ENCODE data around the gene B3GAT1. TPM values are rescaled to one million over a fixed set of nuclear protein-coding genes. Genes with fewer than 3 reads are reported as not detected.
A peak's percentile ranks its signal among the peaks of the same experiment; 100 is the strongest.

Gene B3GAT1
- total RNA-seq, 1 donor from 2014 or later = 5.4 TPM

DNA sequence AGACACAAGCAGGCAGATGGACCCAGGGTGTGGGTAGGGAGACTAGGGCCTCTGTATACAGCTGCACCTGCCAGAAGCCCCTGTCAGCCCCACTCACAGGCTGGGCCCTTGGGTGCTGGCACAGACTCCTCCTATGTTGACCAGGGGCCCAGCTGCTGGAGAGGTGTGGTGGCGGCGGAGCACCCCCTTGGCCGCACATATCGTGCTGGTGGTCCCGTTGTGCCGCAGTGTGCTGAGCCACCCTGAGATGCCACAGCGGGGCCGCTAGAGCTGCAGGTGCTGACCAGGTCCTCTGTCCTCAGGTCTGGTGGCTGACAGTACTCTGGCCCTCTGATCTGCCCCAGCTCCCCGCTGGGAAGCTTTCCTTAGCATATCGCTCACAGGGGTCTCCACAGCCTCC is 30.2 kb upstream of the B3GAT1 start:
- DNase-seq (ENCODE audit: low spot score) (no peak), ATAC-seq (no peak)

DNA sequence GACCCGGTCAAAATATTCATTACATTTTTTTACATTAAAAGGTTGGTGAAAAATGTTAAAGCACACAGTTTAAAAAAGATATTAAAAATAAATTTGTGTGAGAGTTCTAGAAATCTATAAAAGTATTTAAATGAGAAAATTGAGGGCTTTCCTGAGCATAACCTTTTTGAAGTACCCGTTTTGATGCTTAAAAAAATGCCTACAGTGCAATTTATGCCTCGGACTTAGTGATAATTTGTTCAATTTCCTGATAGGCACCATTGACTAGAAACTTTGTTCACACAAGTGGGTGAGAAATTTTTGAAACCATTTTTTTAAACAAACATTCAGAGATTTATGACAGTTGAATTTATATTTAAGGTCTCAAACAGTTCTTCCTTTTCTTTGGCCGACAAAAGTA is 29.7 kb upstream of the B3GAT1 start:
- ATAC-seq = no peak
- DNase-seq (ENCODE audit: low spot score) = no peak

DNA sequence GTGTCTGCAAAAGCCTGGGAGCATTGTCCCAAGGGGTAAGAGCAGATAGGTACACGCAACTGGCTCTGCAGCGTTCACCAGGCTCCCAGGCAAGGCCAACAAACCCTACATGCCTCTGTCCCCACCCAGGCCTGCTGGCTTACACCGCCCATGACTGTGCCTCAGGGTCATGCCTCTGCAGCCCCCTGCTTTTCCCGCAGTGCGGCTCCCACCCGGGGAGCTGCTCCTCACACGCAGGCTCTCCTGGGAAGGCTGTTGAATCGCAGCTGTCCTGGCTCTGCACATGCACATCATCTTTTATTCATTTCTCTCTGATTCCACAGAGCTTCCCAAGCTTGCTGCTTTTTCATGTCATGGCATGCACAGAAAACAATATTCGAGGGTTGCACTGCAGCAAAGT is 29.2 kb upstream of the B3GAT1 start:
- no peak for DNase-seq (ENCODE audit: low spot score)
- no peak for ATAC-seq

DNA sequence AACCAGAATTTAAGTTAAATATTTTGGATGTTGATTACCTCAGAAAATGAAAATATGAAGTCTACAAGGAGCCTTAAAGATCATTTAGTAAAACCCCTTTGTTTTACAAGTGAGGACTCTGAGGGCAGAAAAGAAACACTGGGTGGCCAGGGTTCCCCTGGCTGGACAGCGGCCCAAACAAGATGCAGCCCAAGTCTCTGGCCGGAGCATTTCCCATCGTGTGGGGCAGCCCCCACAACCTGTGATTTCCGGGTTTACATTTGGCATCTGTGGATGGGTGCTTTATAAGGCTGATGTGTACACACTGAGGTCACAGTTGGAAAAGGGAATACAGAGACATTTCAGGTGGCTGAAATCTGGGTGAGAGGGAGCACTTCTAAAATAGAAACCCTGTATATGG is 28.8 kb upstream of the B3GAT1 start:
- ATAC-seq (no peak), DNase-seq (ENCODE audit: low spot score) (no peak)

DNA sequence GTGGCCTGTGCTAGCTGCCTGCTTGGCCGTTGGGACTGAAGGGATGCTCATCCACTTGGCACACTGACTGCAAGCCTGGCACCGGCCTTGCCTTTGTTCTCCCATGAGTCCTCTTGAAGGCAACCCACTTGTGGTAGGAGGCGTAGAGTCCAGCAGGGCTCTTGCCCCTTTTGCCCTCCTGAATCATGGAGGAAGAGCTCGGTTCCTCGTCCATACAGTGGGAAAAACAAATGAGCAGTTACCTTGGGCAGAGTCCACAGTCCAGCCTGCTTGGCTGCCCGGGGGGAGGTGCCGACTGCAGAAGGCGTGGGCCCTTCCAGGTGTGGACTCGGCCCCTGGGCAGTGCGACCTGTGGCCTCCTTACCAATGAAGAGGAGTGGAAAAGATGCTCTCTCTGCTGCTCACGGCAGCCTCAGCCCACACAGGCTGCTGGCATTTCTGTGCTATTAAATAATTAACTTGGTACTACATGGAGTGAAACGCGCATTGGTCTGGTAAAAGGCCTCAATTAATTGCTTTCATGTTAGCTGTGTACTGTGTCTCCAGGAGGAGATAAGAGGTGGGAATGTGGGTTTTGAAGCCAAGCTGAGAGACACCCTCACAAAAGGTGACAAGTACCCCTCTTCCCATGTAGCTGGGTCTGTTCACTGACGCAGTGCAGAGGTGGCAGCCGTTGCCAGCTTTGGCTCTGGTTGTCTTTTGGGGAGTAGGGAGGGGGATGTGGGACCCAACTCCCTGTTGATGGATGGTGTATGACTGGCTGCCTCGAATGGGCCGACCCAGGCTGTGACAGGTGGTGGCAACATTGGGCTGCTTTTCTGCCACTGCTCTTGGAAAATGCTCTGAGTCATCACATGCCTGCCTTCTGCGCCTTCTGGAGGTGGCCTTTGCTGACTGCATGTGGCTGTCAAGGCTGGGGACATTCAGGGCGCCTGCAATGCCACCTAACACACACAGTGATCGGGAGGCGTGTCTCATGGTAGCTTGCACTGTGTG is 26.8 kb upstream of the B3GAT1 start:
- DNase-seq (ENCODE audit: low spot score) (no peak), ATAC-seq (peak; percentile 83)

DNA sequence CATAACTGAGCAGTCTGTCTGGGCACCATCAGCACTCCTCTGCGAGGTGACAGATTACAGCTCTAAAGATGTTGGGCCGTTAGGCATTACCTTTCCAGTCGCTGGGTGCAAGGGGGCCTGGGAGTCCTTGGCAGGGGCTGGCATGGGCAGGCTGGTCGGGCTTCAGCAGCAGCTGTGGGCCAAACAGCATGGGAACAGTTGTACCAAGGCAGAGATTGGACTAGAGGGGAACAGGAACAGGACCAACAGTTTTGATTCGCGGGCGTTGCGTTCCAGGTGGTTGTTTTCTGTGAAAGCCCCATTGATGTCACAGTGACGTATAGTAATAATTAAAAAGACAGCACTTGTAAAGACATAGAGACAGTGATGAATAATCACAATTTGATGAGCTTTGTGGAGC is 25.8 kb upstream of the B3GAT1 start:
- DNase-seq (ENCODE audit: low spot score) (no peak), ATAC-seq (no peak)

DNA sequence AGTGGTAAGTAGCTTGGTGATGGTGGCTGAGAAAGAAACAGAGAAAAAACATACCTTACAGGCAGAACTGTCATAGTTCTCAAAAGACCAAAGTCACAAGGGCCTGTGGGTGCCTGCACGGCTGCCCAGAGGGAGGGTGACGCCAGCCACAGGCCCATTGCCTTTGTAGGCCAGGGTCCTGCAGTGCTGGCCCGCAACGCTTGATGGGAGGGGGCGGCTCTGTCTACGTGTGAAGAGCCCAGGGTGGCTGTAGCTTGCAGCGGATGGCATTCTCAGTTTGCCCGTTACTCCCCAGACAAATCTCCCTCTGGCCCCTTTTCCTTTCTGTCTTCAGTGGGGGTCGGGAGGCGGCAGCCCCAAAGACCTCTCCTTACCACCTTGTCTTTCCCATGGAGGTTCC is 24.7 kb upstream of the B3GAT1 start:
- ATAC-seq (no peak), DNase-seq (ENCODE audit: low spot score) (no peak)

DNA sequence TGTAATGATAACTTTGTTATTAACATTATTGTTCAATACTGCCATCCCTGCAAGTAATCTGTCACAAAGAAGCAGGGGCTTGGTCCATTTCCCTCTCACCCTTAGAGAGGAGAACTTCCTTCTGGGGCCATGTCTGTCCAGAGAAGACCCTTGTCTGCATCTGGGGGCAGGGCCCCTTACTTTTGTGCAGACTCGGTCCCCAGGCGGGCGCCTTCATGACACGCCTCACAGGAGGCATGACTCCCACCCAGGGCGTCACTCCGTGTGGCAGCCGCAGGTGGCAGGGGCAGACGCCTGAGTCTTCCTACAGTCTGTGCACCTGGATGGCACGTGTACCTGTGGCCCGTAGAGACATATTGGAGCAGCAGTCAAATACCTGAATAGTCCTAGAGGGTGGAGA is 21.8 kb upstream of the B3GAT1 start:
- no peak for DNase-seq (ENCODE audit: low spot score)
- no peak for ATAC-seq

DNA sequence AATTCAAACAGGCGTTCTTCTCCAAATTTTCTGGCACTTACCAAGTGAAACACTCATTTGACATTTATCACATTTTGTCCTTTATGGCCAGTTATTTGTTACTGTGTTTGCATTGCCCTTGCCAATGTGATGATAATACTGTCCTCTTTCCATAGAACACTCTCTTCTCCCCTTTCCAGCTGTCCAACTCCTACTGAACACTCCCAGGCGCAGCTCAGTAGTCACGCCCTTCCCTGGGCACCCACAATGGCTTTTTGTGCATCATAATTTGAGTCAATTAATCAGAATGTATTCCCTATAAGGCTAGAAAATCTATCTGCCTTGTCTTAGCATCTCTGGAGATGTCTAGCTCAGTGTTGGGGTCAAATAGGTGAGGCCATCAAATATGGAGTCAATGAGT is 21.2 kb upstream of the B3GAT1 start:
- ATAC-seq = no peak
- DNase-seq (ENCODE audit: low spot score) = no peak

DNA sequence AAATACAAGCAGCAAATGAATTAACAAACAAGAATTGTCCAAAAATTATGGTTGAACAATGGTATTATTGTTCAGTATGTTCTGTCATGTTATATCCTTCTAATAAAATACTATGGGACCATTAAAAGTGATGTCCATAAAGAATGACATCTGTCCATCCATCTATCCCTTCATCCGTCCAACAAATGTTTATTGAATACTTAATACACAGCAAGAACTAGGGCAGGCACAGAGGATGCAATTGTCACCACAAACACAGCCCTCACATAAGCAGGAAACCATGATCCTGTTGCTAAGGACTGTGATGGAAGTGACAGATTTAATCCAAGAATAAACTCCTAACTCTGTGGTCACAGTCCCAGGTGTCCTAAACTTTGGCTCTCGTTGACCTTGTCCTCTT is 20.7 kb upstream of the B3GAT1 start:
- DNase-seq (ENCODE audit: low spot score) = no peak
- ATAC-seq = no peak

DNA sequence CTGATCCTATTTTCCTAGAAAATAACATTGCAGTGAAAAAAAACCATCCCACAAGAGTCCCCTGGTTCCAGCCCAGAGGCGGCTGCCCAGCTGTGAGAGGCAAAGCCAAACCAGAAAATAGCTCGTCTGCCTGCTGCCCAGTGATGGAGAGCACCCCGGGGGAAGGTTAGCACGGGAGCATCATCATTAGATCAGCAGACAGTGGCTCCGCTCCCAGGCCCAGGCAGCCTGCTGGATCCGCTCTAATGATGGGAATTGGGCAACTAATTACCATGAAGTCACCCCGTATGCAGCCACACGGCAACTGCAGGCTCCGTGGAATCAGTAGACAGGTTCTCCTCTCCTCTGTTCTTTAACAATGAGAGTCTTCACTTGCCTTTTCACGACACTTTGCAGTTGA is 17.1 kb upstream of the B3GAT1 start:
- DNase-seq (ENCODE audit: low spot score) (no peak), ATAC-seq (no peak)

DNA sequence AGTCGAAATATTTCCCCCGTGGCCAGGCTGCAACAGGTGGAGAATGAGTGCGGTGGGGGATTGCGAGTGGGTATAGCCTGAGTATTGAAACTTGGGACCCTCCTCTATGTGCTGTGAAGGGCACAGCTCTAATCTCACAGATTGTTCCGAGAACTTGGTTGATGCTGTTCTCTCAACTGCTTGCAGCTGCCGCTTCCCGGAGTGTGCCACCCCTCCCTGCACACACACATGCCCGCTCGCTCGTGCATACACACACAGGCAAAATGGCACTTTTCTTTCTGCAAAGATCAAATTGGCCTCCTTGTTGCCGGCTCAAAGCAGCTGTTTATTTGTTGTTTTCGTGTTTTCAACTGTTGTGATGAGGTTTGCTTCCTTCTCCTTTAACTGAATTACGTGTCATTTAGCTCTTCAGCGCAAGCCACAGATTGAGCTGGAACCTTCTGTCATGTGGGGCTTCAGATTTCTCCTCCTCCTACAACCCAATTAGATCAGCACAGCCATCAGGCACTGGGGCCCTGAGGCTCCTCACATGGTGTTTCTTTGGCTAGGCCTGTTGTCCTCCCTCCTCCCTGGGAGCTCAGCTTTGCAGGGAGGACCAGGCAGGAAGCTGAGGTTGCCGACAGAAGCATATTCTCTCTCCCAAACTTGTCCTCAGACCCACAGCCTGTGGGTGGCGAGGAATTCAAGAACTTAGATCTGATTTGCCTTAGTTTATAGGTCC is 13.9 kb upstream of the B3GAT1 start:
- DNase-seq (ENCODE audit: low spot score) (no peak), ATAC-seq (no peak)

DNA sequence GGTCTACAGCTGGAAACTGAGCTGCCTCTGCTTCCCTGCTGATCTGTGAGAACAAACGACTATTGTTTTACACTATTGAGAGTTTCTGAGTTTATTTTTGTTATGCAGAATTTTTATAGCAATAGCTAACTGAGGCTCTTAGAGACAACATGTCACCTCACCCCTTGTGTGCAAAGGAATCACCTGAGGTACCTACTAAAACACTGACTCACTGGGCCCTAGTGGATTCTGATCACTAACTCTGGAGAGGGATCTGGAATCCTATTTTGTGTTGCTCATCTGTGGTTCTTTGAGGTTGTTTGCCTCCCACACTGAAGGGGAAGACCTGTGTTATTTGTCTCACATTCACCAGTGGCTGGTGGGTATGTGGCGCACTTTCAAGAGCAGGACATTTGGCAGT is 13.4 kb upstream of the B3GAT1 start:
- DNase-seq (ENCODE audit: low spot score) (no peak), ATAC-seq (no peak)

DNA sequence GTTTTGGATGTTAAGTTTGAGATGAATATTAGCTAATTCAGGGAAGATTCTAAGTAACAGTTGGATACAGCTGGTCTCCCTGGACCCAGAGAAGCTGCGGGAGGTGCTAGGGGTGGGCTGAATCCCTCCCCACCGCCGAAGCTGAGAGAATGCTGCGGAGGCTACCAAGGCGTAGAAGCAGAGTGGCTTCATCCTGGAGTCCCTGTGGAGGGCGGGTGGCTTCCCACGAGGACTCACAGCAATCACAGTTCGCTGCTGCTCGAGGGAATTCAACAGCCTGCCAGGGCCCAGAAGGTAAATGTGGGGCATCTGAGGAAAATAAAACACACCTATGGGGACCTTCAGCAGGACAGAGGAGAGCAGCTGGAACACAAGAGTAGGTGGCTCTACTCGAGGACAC is 11.1 kb upstream of the B3GAT1 start:
- ATAC-seq (no peak), DNase-seq (ENCODE audit: low spot score) (no peak)

DNA sequence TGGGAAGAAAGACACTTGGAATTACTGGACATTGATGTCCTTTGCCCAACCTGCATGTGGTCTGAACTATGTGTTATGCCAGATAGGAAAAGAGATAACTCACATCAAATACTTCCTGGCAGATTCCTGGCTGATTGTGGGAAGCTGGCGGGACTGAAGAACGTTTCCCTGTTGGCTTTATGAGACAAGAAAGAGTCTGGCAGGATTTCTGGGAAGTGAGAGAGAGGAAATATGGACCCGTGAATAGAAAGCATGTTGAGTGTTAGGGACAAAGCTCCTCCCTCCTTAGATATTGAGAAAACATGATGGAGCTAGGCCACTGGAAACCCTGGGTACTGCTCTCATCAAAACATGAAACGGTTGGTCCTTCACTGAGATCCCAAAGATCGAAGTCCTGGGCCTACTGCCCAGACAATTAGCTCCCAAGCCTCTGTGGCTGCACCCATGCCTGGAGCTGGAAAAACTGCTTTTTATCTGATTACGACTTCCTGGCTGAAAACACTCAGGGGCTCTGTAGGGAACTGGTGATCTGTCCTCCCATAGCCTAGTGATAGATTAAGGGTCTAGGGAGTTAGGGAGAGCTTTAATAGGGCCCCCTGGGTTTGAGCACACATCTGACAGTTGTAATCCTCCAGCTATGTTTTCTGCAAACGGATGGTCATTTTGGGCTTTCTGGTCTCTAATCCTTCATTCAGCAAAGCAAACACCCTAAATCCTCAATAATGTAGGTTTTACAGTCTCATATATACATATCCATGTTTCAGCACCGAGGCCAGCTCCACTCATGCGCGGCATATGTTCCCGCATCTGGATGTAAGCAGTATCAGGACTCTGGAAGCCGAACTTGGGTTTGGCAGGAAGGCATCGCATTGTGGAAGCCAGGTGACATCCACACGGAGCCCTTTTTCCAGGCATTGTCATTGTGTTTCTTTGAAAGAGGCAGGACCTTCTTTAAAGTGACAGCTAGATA is 6.1 kb upstream of the B3GAT1 start:
- no peak for ATAC-seq
- no peak for DNase-seq (ENCODE audit: low spot score)

DNA sequence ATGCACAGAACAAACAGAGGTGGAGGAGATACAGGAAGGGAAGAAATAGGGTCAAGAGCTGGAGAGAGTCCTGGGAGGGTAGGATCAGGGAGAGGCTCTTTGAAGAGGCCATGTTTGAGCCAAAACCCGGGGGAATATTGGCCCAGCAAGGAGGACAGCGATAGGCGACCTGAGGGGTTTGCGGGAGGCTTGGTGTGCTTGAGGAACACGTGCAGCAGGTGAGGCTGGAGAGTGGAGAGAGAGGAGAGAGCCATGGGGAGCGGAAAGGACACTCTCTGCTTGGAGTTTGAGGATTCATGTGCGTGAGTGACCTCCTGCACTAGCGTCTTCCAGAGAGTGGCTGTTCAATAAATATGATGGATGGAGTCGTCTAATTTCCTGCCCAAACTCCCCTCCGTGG is 4.7 kb upstream of the B3GAT1 start:
- ATAC-seq = no peak
- no peak for DNase-seq (ENCODE audit: low spot score)

DNA sequence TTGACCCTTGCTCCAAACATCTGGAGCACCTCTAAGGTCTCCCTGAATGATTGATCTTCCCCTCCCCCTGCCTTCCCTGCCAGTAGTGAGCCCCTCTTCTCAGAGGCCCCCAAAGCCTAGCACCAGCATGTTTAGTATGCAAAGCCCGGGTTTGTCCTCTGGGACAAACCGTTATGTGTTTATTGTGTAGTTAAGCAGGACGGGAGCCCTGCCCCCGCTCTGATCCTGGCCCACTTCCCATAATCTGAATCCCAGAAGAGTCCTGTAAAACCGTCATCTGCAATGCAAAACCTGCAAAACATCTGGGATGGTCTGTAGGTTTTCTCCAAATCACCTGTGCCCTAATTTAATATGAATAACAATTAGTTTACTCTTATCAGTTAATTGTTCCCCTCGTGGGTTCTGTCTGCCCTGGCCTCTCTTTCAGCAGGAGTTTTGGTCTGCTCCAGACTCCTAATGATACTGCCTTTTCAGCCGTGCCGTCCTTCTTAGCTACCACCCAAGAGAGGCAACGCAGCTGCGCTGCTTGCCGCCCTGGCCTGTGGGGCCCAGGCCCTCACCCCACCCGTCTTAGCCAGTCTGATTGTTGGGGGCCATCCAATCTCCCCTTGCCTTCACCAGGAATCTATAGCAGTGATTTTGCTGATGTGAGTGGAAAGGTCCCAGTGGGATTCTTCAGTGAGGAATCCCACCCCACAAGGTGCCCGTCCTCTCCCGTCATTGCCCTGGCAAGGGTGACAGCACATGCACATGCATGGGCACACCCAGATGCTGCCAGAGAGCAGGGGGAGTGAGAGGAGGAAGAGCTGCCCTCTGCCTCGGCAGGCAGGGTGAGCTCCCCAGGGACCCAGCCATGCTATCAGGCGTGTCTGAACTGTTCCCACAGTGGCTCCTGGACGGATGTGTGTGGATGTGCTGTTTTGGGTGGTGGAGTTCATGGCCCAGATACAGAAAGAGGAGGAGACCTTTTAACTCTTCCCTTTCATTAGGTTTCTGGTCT is 3.0 kb upstream of the B3GAT1 start:
- ATAC-seq = no peak
- DNase-seq (ENCODE audit: low spot score) = no peak

DNA sequence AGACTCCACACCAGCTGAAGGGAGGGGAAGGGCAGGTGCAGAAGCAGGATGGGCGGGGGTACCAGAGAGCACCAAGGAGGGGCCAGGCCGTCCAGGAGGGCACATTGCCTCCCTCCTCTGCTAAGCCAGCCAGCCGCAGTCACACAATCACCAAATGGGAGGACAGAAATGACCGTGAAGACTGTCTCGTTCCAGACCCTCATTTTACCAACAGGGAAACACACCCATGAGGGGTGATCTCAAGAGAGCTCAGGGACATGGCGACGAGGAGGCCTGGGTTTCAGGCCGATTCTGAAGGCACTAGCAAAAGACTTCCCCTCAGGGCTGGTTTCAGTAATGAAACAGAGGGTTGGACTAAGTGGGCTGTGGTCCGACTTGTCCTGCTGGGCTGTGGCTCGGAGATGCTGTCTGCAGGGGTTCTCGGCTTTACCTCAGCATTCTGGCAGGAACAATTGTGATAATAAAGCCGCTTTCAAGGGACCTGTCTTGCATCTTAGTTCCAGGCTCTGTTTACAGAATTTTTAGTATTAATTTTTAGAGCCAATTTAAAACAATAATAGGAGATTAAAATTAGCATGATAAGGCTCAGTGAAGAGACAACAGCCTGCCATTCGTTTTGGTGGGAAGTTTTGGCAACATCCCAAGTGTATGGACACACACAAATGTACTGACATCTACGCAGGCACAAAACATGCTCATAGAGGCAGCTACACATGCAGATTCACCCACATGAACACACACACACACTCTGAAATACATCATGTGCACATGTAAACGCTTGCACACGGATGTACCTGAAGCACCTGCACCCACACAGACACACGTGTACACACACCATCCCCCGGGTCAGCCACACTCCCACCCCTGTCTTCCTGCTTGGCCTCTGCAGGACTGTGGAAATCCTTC is 2.0 kb upstream of the B3GAT1 start:
- no peak for DNase-seq (ENCODE audit: low spot score)
- ATAC-seq = no peak
